Measurements from ENCODE around the gene BUB1.

DNA sequence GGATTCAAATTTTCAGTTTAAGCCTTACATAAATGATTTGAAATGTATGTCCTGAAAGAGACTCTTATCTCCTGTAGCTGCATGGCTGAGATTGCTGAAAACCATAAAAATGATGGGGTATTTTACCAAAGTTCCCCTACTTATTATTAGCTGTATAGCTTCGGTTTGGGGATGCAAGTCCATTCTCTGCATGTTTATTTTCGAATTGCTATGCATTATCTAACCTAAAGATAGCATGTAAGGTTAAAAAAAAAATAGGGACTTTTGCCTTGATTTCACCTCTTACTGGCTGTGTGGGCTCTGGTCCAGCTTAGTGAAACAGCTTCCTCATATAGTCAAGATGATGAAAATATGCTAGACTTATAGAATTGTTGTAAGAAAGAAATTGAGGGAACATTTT, 40.5 kb upstream of the BUB1 start:
- TF ChIP-seq, protein P1, sequence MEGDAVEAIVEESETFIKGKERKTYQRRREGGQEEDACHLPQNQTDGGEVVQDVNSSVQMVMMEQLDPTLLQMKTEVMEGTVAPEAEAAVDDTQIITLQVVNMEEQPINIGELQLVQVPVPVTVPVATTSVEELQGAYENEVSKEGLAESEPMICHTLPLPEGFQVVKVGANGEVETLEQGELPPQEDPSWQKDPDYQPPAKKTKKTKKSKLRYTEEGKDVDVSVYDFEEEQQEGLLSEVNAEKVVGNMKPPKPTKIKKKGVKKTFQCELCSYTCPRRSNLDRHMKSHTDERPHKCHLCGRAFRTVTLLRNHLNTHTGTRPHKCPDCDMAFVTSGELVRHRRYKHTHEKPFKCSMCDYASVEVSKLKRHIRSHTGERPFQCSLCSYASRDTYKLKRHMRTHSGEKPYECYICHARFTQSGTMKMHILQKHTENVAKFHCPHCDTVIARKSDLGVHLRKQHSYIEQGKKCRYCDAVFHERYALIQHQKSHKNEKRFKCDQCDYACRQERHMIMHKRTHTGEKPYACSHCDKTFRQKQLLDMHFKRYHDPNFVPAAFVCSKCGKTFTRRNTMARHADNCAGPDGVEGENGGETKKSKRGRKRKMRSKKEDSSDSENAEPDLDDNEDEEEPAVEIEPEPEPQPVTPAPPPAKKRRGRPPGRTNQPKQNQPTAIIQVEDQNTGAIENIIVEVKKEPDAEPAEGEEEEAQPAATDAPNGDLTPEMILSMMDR (conservative IDR thresholded peaks at IDR 0.05; ENCODE audit: low read length): no peak
- TF ChIP-seq EZH2phosphoT487 (IDR thresholded peaks at IDR 0.05; ENCODE audit: borderline replicate concordance, low read depth, low read length): no peak
